Measurements from ENCODE around the gene IER5L.

IER5L gene

DNA sequence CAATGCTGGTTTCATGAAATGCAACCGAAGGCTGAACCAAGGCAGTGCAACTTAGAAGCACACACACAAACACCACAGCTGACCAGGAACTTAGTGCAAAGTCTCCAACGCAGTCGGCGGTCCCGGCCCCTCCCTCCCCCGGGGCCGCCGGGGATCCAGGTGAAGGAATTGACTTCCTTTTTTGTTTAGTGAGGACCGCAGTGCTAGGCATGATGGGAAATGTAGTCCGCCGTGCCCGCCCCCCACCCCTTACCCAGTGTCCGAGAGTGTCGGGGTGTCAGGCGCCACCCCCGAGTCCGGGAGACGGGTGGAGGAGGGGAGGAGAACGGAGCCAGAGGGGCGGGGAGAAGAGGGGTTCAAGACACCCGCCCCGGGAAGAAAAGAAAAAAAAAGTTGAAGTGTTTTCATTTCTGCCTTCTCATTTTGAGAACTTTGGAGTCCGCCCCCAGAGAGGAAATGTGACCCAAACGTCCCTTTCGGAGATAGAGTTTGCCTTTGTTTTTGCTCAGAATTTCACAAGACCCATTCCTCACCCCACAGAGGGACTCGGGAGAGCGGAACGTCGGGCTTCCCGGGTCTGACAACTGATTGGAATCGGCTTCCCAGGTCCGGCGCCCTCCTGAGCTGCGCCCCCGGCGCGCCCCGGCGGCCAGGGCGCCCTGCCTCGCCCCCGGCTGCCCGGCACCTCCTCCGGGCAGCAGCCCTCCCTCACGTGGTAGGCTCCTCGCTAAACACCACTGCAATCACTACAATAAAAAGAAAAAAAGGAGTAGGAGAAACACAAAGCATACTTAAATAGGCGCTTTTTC, 2.0 kb downstream of the IER5L start (continued):
- TF ChIP-seq PRDM10 (tag by site-specific recombination; IDR thresholded peaks at IDR 0.05) (peak; percentile 78), ZFP3 (tag by site-specific recombination; IDR thresholded peaks at IDR 0.05; ENCODE audit: low read depth) (no peak), OVOL3 (tag by site-specific recombination; IDR thresholded peaks at IDR 0.05) (no peak), ZNF155 (tag by site-specific recombination; IDR thresholded peaks at IDR 0.05) (no peak), ZNF416 (tag by site-specific recombination; IDR thresholded peaks at IDR 0.05) (no peak), ZNF645 (tag by site-specific recombination; IDR thresholded peaks at IDR 0.05) (no peak), YY2 (tag by site-specific recombination; IDR thresholded peaks at IDR 0.05) (no peak), ZFHX2 (tag by site-specific recombination; conservative IDR thresholded peaks at IDR 0.05) (peak; percentile 36; the same call in 1 of the 2 replicates), ZNF510 (tag by site-specific recombination; IDR thresholded peaks at IDR 0.05; ENCODE audit: insufficient replicate concordance) (no peak), TCF7L2 (IDR thresholded peaks at IDR 0.05; ENCODE audit: borderline replicate concordance, low read depth, low read length) (no peak), ZXDB (tag by site-specific recombination; IDR thresholded peaks at IDR 0.05) (peak; percentile 93), ZBTB26 (tag by site-specific recombination; optimal IDR thresholded peaks at IDR 0.05) (peak; percentile 44), ZNF529 (tag by site-specific recombination; IDR thresholded peaks at IDR 0.05; ENCODE audit: insufficient replicate concordance) (no peak), MZF1 (tag by site-specific recombination; IDR thresholded peaks at IDR 0.05; ENCODE audit: borderline replicate concordance) (no peak), ZNF629 (tag by site-specific recombination; IDR thresholded peaks at IDR 0.05) (peak; percentile 63), ZNF404 (tag by site-specific recombination; IDR thresholded peaks at IDR 0.05) (no peak), SCRT1 (tag by site-specific recombination; IDR thresholded peaks at IDR 0.05; ENCODE audit: borderline replicate concordance) (no peak), ZSCAN18 (tag by site-specific recombination; IDR thresholded peaks at IDR 0.05) (no peak), ZNF621 (tag by site-specific recombination; IDR thresholded peaks at IDR 0.05) (no peak), ZNF747 (tag by site-specific recombination; IDR thresholded peaks at IDR 0.05) (no peak), ZNF2 (tag by site-specific recombination; IDR thresholded peaks at IDR 0.05) (0 out of 2 replicates have a peak, but pooled peaks have one; percentile 30), ZNF571 (tag by site-specific recombination; IDR thresholded peaks at IDR 0.05) (no peak), PBX3 (CRISPR knock-in tag; IDR thresholded peaks at IDR 0.05) (no peak), ZNF174 (tag by site-specific recombination; IDR thresholded peaks at IDR 0.05) (no peak), KLF1 (tag by site-specific recombination; IDR thresholded peaks at IDR 0.05) (peak; percentile 86), ZNF548 (tag by site-specific recombination; IDR thresholded peaks at IDR 0.05) (no peak), ZNF10 (tag by site-specific recombination; IDR thresholded peaks at IDR 0.05) (peak; percentile 98)
- TF ChIP-seq, protein P1, sequence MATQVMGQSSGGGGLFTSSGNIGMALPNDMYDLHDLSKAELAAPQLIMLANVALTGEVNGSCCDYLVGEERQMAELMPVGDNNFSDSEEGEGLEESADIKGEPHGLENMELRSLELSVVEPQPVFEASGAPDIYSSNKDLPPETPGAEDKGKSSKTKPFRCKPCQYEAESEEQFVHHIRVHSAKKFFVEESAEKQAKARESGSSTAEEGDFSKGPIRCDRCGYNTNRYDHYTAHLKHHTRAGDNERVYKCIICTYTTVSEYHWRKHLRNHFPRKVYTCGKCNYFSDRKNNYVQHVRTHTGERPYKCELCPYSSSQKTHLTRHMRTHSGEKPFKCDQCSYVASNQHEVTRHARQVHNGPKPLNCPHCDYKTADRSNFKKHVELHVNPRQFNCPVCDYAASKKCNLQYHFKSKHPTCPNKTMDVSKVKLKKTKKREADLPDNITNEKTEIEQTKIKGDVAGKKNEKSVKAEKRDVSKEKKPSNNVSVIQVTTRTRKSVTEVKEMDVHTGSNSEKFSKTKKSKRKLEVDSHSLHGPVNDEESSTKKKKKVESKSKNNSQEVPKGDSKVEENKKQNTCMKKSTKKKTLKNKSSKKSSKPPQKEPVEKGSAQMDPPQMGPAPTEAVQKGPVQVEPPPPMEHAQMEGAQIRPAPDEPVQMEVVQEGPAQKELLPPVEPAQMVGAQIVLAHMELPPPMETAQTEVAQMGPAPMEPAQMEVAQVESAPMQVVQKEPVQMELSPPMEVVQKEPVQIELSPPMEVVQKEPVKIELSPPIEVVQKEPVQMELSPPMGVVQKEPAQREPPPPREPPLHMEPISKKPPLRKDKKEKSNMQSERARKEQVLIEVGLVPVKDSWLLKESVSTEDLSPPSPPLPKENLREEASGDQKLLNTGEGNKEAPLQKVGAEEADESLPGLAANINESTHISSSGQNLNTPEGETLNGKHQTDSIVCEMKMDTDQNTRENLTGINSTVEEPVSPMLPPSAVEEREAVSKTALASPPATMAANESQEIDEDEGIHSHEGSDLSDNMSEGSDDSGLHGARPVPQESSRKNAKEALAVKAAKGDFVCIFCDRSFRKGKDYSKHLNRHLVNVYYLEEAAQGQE (tag by site-specific recombination; IDR thresholded peaks at IDR 0.05) = no peak
